HCEC 1CT (cell line): ENCODE data around the gene CHORDC1.
"Not testable (repeated sequence)": the region's sequence is repeated elsewhere in the genome, so short reads cannot be mapped to it uniquely, and the experiment has no call there.

Source experiments
- DNase-seq: peaks from one replicate; pipeline ENCODE4 v3.0.0-alpha.2; 2017

CHORDC1 gene

DNA sequence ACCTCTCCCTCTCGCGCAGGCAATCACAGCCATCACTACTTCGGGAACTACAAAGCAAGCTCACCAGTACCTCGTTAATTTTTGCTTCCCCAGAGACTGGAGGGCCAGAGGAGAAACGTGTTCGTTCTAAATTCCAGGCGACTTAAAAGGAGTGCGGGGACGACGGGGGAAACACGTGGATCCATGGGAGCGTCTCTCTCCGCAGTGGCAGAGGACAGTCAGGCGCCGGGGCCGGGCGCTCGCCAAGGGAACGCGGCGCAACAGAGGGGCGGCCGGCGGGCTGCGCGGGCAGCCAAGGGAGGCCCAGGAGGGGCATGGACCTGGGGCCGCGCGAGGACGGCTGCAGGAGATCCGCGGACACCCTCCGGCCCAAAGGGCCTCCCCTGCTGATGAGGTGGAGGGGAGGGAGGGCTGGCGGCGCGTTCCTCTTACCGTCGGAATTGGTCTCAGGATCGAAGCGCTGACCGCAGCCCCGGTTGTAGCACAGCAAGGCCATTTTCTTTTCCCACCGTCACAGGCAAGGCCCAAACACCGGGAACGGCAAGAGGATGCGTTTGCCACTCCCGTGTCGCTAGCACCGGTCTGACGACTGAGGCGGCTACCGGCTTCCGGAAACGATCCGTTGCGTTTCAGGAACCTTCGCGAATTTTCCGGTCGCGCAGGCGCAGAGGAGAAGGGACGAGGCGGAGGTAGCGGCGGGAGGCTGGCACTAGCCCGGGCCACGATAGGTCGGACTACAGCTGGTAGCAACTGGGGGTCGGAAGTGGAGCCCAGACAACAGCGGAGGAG is at the start of gene CHORDC1:
TSS of gene CHORDC1 (minus strand) at position 591 of the 789 bp plus-strand sequence. CDS start at position 496, 95 bp downstream.
- peak; percentile 81 for DNase-seq

DNA sequence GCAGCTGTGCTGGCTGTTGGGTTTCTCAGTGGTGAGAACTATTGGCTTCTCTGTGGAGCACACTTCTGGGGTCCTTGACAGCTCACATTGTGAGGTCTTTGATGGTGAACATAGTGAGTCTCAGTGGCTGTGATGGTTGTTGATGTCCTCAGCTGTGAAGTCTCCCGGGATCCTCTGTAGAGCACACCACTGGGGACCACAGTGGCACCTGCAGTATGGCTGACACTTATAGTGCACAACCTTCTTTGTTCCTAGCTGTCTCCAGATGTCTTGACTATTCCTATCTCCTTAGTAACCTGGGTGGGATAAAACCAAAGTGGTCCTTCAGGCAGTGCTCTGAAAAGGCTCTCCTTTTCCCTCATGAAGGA is 34.3 kb upstream of the CHORDC1 start:
- DNase-seq: no peak

DNA sequence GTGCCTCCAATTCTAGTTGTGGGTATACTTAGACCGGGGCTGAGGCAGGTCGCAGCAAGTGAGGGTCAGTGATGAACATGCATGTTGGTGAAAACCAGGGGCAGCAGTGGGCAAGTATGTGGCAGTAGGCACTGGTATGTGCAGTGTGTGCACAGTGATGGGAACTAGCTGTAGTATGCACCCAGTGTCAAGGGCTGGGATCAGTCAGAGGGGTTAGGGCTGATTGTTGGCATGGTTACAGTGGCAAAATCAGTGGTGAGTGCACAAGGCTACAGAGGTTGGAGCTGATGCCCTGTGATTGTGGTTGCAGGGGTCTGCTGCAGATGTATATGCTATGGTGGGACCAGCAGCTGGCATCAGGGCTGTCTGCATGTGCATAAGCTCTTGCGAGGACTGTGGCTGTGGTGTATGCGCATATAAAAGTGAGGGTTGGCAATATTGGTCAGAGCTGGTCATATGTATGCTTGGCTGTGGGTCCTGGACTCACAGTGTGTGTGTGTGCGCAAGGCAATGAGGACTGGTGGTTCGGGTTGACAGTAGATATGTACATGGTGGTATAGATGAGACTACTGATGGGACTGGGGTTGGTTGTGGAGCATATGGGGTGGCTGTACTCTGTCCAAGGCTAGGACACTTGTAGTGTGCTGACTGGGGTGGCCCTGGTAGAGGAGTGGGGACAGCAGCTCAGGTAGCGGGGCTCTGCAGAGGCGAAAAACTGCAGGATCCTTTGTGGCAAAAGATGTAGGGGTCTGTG is 33.7 kb upstream of the CHORDC1 start:
- no peak for DNase-seq

DNA sequence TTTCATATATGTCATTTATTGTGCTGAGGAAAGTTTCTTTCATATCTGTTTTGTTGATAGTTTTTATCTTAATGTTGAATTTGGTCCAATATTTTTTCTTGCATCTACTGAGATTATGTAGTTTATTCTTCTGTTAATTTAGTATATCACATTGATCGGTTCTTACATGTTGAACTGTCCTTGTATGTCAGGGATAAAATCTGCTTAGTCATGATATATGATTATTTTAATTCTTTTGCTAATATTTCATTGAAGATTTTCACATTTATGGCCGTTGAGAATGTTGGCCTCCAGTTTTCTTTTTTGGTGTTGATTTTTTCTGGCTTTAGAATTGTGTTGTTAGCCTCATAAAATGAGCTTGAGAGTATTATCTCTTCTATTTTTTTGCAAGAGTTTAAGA is 31.2 kb upstream of the CHORDC1 start:
- DNase-seq: no peak

DNA sequence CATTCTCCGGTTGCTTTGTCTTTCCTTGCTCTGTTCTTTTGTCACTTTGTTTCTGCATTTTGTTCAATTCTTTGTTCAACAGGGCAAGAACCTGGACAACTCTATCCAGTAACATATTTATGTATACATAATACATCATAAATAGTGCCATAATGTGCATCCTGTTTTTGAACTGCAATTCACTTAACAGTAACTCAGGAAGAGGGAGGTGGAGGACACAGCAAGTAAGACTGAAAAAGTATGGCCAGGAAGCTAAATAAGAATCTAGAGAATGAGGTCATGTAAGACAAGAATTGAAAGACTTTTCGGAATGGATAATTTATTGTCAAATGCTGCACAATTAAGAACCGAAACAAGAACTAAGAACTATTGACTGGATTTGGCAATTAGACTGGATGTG is 29.2 kb upstream of the CHORDC1 start:
- DNase-seq: no peak

GRCh38 chr11:90251599-90251998 is 28.8 kb upstream of the CHORDC1 start:
- DNase-seq: no peak

GRCh38 chr11:90250970-90251369 is 28.1 kb upstream of the CHORDC1 start:
- DNase-seq: no peak

DNA sequence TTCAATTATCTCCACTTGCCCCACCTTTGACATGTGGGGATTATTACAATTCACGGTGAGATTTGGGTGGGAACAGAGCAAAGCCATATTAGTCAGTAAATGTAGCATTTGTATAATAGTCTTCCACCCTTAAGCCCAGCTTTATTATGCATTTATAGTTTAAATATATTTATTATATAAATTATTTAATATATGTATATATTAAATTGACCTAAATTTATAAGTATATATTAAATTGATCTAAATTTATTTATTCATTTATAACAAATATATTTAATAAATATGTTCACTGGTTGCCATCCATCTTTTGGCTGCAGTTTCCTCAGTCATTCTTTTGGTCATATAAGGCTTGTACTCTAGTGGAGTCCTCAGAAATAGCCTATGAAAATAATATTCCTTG is 23.6 kb upstream of the CHORDC1 start:
- DNase-seq: no peak

GRCh38 chr11:90243534-90243933 is 20.7 kb upstream of the CHORDC1 start:
- no peak for DNase-seq

GRCh38 chr11:90242894-90243416 is 20.1 kb upstream of the CHORDC1 start:
- DNase-seq: no peak

DNA sequence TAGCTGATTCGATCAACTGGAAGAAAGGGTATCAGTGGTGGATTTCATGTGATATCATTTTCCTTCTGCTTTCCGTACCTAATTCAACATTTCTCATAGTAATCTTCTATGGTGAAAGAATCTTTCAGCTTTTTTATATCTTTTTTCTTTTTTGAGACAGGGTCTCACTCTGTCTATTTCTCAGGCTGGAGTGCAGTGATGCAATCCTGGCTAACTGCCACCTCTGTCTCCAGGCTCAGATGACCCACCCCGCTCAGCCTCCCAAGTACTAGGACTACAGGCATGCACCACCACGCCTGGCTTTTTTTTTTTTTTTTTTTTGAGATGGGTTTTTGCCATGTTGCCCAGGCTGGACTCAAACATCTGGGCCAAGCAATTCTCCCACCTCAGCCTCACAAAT is 18.6 kb upstream of the CHORDC1 start:
- no peak for DNase-seq

GRCh38 chr11:90239967-90240636 is 17.3 kb upstream of the CHORDC1 start:
- not testable (repeated sequence) for DNase-seq

- no peak for DNase-seq
Measured at GRCh38 chr11:90237004-90237403, 14.2 kb upstream of the CHORDC1 start.

DNA sequence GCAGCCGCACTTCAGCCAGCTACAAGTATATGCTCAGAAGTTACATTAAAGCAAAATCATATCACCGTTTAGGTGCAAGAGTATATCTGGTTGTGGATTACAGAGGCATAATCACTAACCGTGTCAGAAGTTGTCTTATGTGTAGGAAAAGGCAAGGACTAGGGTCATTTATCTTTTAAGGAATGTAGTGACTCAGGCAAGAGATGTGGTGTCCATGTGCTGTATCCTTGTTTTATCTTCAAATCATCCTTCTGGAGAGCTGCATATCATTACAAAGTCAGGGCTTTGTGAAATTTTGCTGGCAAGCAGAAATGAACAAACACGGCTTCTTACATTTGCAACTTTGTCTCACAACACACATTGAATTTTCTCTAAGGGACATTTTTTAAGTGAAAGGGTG is 12.7 kb upstream of the CHORDC1 start:
- no peak for DNase-seq

DNA sequence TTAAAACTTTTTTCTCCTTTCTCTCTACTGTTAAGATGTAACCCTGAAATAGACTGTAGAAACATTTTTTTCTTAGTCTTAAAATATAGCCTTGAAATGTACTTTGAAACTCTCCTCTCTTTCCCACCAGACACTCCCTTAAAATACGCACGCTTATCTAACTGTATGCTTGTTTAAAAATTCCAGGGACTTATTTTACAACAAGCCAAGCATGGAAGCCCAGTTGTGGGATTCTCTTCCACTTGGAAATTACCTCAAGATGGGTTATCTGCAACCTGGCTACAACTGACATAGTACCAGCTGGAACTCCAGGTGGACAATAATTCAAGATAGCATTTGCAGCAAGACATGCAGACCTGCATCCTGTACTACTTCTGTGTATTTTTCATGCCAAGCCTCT is 12.1 kb upstream of the CHORDC1 start:
- no peak for DNase-seq

- peak; percentile 29 for DNase-seq
Measured at GRCh38 chr11:90229791-90230190, 6.9 kb upstream of the CHORDC1 start.

DNA sequence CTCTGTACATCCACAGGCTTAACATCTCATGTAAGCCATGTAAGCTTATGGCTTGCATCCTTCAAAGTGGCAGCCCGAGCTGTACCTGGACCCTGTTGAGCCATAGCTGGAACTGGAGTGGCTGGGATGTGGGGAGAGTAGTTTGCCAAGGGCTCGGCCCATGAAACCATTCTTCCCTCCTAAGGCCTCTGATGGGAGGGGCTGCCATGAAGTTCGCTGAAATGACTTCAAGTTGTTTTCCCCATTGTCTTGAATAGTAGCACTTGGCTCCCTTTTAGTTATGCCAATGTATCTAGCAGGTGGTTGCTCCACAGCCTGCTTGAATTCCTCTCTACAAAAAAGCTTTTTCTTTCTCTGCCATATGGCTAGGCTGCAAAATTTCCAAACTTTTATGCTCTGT is 5.2 kb upstream of the CHORDC1 start:
- DNase-seq: no peak

GRCh38 chr11:90223248-90223585 is 368 bp upstream of the CHORDC1 start:
- DNase-seq: no peak

GRCh38 chr11:90221803-90222458 is 918 bp downstream of the CHORDC1 start:
- no peak for DNase-seq

- DNase-seq: peak; percentile 77
Measured at GRCh38 chr11:90220391-90220790, 2.5 kb downstream of the CHORDC1 start.

DNA sequence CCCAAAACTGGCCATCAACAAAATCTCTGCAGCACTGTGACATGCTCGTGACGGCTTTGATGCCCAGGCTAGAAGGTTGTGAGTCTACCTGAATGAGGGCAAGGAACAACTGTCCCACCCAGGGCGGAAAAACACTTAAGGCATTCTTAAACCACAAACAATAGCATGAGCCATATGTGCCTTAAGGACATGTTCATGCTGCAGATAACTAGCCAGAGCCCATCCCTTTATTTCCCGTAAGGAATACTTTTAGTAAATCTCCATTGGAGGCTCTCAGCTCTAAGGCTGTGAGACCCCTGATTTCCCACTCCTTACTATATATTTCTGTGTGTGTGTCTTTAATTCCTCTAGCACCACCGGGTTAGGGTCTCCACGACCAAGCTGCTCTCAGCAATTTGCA is 3.4 kb downstream of the CHORDC1 start:
- no peak for DNase-seq

GRCh38 chr11:90218606-90219005 is 4.2 kb downstream of the CHORDC1 start:
- no peak for DNase-seq

- DNase-seq: no peak
Measured at GRCh38 chr11:90216611-90217010, 6.2 kb downstream of the CHORDC1 start.
